ENCODE measurements around the gene AGL.
"Not testable (repeated sequence)": the region's sequence is repeated elsewhere in the genome, so short reads cannot be mapped to it uniquely, and the experiment has no call there.

AGL gene

DNA sequence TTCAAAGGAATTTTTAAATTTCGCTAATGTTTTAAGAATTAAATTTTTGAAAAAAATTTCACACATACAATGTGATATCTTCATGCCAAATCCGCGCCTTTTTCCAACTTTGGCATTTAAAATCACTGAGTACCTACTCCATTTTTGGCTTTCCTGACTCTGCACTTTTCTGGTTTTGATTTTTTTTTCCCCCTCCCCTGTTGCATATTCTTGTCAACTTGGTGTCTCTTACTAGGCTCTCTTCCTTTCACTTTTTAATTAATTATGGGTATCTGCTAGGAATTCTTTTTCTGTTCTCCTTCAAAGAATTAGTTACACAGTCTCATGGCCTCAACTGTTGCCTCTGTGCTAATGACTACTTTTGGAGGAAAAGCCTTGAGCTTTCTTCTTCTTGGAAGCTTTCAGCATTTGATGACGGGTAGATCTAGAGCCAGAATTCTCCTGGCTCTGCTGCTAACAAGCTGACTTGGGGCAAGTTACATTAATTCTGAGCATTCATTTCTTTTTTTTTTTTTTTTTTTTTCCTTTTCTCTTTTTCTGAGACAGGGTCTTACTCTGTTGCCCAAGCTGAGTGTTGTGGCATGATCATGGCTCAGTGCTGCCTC lies 1.8 kb downstream of the AGL start:
- DNase-seq: no peak

DNA sequence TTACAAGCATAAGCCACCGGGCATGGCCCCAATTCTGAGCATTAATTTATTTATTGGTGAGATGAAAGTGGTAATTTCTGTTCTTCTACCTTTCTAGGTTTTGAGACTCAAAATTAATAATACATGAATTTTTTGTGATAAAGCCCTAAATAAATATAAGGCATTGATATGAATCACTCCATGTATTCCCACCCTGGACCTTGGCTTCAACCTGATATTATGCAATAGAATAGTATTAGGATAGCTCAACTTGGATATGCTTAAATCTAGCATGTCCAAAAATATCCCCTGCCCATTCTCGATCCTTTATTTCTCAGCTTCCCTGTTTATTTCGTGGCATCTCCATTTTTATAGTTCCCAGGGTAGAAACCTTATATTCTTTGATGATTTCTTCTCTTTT lies 2.5 kb downstream of the AGL start:
- DNase-seq: no peak

GRCh38 chr1:99855914-99856450 lies 5.8 kb downstream of the AGL start:
- no peak for DNase-seq

GRCh38 chr1:99857041-99857440 lies 6.9 kb downstream of the AGL start:
- DNase-seq: not testable (repeated sequence)

GRCh38 chr1:99858286-99858685 lies 8.1 kb downstream of the AGL start:
- no peak for DNase-seq

- DNase-seq: no peak
Observed at GRCh38 chr1:99858881-99859280, 8.7 kb downstream of the AGL start.

GRCh38 chr1:99860703-99861102 lies 10.5 kb downstream of the AGL start:
- DNase-seq: no peak

DNA sequence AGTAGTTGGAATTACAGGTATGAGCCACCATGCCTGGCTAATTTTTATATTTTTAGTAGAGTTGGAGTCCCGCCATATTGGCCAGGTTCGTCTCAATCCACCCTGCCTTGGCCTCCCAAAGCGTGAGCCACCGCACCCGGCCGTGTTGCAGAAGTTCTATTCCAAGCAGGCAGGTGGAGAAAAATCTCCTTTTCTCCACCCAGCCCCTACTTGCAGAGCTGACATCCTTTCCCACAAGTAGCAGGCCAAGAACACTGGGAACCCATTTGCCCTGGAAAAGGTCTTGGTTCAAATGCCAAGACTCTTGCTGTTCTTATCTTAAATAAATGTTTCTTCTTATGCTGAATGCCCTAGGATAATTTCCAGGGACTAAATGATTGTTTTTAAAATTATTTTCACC lies 17.5 kb downstream of the AGL start:
- DNase-seq: no peak

DNA sequence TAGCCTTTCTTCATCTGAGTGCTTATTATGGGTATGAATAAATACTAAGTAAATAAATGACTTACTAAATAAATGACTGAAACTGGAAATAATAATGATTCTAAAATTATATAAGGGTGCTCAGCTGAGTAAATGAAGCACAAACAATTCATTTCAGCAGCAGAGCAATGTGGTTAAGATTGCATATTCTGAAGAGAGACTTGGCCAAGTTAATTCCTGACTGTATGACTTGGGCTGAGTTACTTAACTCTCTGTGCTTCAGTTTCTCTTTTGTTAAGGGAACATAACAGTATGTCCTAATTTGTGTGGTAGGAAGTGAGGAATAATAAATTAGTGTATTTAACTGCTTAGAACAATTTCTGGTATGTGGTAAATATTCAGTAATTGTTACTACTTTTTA lies 19.1 kb downstream of the AGL start:
- DNase-seq: no peak

GRCh38 chr1:99869723-99870122 lies 19.6 kb downstream of the AGL start:
- no peak for DNase-seq

GRCh38 chr1:99872063-99872462 lies 21.9 kb downstream of the AGL start:
- DNase-seq: no peak

GRCh38 chr1:99877568-99877967 lies 27.4 kb downstream of the AGL start:
- DNase-seq: no peak

GRCh38 chr1:99886179-99886578 lies 36.0 kb downstream of the AGL start:
- no peak for DNase-seq

GRCh38 chr1:99886841-99887240 lies 36.7 kb downstream of the AGL start:
- no peak for DNase-seq

DNA sequence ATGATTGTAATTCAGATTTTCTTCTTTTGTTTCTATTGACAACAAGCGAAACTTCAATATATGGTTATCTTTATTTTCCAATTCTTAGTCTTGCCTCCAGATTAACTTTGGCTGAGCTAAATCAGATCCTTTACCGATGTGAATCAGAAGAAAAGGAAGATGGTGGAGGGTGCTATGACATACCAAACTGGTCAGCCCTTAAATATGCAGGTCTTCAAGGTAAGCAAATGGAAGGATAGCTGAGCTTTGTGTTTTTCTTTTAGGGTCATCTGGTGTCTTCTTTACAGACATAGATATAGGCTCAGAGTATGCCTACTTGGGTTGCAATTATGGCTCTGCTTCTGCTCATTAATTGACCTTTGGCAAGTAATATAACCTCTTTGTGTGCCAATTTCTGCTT lies 37.7 kb downstream of the AGL start:
- no peak for DNase-seq

- no peak for DNase-seq
Observed at GRCh38 chr1:99891997-99892396, 41.8 kb downstream of the AGL start.

DNA sequence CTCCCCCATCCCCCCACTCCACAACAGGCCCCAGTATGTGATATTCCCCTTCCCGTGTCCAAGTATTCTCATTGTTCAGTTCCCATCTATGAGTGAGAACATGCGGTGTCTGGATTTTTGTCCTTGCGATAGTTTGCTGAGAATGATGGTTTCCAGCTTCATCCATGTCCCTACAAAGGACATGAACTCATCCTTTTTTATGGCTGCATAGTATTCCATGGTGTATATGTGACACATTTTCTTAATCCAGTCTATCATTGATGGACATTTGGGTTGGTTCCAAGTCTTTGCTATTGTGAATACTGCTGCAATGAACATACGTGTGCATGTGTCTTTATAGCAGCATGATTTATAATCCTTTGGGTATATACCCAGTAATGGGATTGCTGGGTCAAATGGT lies 53.1 kb downstream of the AGL start:
- DNase-seq: not testable (repeated sequence)

DNA sequence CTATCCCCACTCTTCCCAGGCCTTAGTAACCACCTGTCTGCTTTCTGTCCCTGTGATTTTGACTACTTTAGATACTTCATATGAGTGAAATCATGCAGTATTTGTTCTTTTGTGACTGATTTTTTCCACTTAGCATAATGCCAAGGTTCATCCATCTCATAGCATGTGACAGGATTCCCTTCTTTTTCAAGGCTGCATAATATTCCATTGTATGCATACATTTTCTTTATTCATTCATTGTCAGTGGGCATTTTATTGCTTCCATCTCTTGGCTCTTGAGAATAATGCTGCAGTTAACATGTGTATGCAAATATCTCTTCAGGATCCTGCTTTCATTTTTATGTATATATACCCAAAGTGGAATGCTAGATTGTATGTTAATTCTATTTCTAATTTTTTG lies 56.4 kb downstream of the AGL start:
- no peak for DNase-seq

- no peak for DNase-seq
Observed at GRCh38 chr1:99917214-99917613, 67.1 kb downstream of the AGL start.

- DNase-seq: no peak
Observed at GRCh38 chr1:99919220-99919619, 69.1 kb downstream of the AGL start.

GRCh38 chr1:99934801-99935200 lies 84.6 kb downstream of the AGL start:
- DNase-seq: no peak

- DNase-seq: no peak
Observed at GRCh38 chr1:99935534-99935933, 85.4 kb downstream of the AGL start.

- no peak for DNase-seq
Observed at GRCh38 chr1:99936071-99936470, 85.9 kb downstream of the AGL start.

- DNase-seq: no peak
Observed at GRCh38 chr1:99942723-99943122, 92.6 kb downstream of the AGL start.

DNA sequence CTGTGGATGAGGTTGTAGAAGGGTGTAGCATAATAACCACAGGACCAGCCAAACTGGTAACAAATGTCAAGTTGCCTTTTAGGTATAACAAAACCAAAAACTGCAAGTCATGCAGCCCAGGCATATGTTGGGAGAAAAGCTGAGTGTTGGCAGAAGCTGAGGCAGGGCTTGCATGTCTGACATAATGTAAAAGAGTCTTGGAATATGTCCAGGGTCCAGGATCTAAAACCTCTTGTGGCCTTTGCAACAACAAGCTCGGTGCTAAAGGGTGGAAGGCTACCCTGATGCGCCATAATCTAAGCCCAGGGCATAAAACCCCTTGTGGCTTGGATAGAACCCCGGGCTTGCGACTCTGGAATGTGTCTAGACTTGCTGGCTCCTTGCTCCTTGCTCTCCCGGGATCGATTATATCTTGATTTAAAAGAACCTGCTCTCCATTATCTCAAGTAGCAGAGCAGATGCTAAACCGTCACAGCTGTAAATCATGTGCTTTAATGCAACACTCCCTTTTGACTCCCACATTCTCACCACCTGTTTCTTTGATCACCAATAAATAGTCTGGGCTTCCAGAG lies 93.1 kb downstream of the AGL start:
- DNase-seq: no peak
